K562 (cell line): Measurements from ENCODE around the gene TSC22D2. TPM values are rescaled to one million over a fixed set of nuclear protein-coding genes. Genes with fewer than 3 reads are reported as not detected.
A peak's percentile ranks its signal among the peaks of the same experiment; 100 is the strongest.

ENCODE experiments used
- ERF ChIP-seq: fragments of 450-650 bp; formaldehyde crosslinking; IDR thresholded peaks from 2 replicates; pipeline ENCODE4 v1.4.0; 2020; ENCODE audit warnings: mild to moderate bottlenecking, mixed read lengths
- ETV6 ChIP-seq, 3 experiments: fragments of 150-350 bp in 1 of 3; sonication (generic) in 1 of 3; formaldehyde crosslinking in 1 of 3; IDR thresholded peaks; 2 replicates each; pipeline versions ENCODE4 v1.6.1 to v1.8.0; 2014 to 2022; ENCODE audit warnings: borderline replicate concordance in 2 of 3, low read depth in 2 of 3, antibody characterized with exemption in 1 of 3, low read length in 1 of 3, mild to moderate bottlenecking in 1 of 3, missing genetic modification reagents in 1 of 3
- KAT7 ChIP-seq: sonication (generic); formaldehyde crosslinking; IDR thresholded peaks from 2 replicates; pipeline ENCODE4 v1.8.0; 2022; ENCODE audit warnings: missing genetic modification reagents, mild to moderate bottlenecking, borderline replicate concordance
- NCOA6 ChIP-seq: fragments of 450-650 bp; IDR thresholded peaks from 2 replicates; pipeline ENCODE4 v1.6.1; 2017; ENCODE audit warnings: mild to moderate bottlenecking
- NEUROD1 ChIP-seq: fragments of 150-350 bp; IDR thresholded peaks from 2 replicates; pipeline ENCODE4 v1.6.1; 2014; ENCODE audit warnings: borderline replicate concordance, low read length, low read depth; ENCODE audit not compliant: partially characterized antibody
- NFATC3 ChIP-seq: fragments of 450-650 bp; IDR thresholded peaks from 2 replicates; pipeline ENCODE4 v1.6.1; 2017; ENCODE audit warnings: mild to moderate bottlenecking
- POLR2A ChIP-seq: fragments of 450-650 bp; conservative IDR thresholded peaks from 2 replicates; pipeline ENCODE4 v1.6.1; 2016
- POLR2G ChIP-seq: fragments of 200-400 bp; formaldehyde crosslinking; IDR thresholded peaks from 2 replicates; pipeline ENCODE4 v1.6.1; 2017; ENCODE audit warnings: low read depth, mild to moderate bottlenecking, antibody characterized with exemption, low read length, moderate library complexity
- RCOR1 ChIP-seq, 2 experiments: IDR thresholded peaks; 2 replicates each; pipeline ENCODE4 v1.6.1; 2012; ENCODE audit warnings: low read depth in 2 of 2, low read length in 2 of 2, borderline replicate concordance in 1 of 2, improper control_type of control experiment in 1 of 2
- RNF2 ChIP-seq: sonication (generic); IDR thresholded peaks from 2 replicates; pipeline ENCODE4 v1.6.1; 2016
- SMARCA5 ChIP-seq: fragments of 450-650 bp; IDR thresholded peaks from 2 replicates; pipeline ENCODE4 v1.6.1; 2016
- ZNF79 ChIP-seq: fragments of 250-450 bp; sonication (Bioruptor Pico); IDR thresholded peaks from 2 replicates; pipeline ENCODE4 v1.4.0; 2020; ENCODE audit warnings: low read depth, mild to moderate bottlenecking, moderate library complexity
- ZSCAN29 ChIP-seq: fragments of 450-650 bp; IDR thresholded peaks from 2 replicates; pipeline ENCODE4 v1.6.1; 2017
- polyA plus RNA-seq, 8 experiments: library from polyadenylated mRNA; depleted of rRNA in 4 of 8; stranded (reverse) in 5 of 8; unstranded in 3 of 8; fragments of >200 nt; fragmentation: Nextera tagmentation in 2 of 8; fragmentation: Illumina TruSeq in 1 of 8; extraction: Ambion mirVana in 2 of 8; extraction: Trizol in 1 of 8; gene quantifications; 2 replicates each; pipeline versions ENCODE4 v1.2.1 to v1.2.3, GENCODE V29; 2011 to 2014; ENCODE audit warnings: inconsistent platforms in 1 of 8, missing spikeins in 1 of 8
- total RNA-seq, 7 experiments: library from RNA; depleted of rRNA in 6 of 7; stranded (reverse); fragments of >200 nt in 6 of 7; fragmentation: Illumina TruSeq in 2 of 7; extraction: Trizol in 2 of 7; gene quantifications; 2 replicates each; pipeline versions ENCODE4 v1.2.1 to v1.2.3, GENCODE V29; 2011 to 2021; ENCODE audit warnings: low replicate concordance in 1 of 7
- TF ChIP-seq, protein P1 (sequence below), 2 experiments: IDR thresholded peaks; 2 replicates each; pipeline ENCODE4 v1.6.1; 2012; ENCODE audit warnings: improper control_type of control experiment in 2 of 2, low read depth in 2 of 2, low read length in 2 of 2, borderline replicate concordance in 1 of 2
- TF ChIP-seq, protein P2 (sequence below): sonication (generic); formaldehyde crosslinking; IDR thresholded peaks from 2 replicates; pipeline ENCODE4 v1.8.1; 2023; ENCODE audit warnings: mild to moderate bottlenecking, missing genetic modification reagents, moderate library complexity
- TF ChIP-seq, protein P3 (sequence below), 2 experiments: fragments of 450-650 bp; IDR thresholded peaks; 2 replicates each; pipeline ENCODE4 v1.6.1; 2016
- TF ChIP-seq, protein P4 (sequence below): fragments of 450-650 bp; IDR thresholded peaks from 2 replicates; pipeline ENCODE4 v1.6.1; 2016
- TF ChIP-seq, protein P5 (sequence below), 2 experiments: fragments of 450-650 bp; conservative IDR thresholded peaks; 2 replicates each; pipeline ENCODE4 v1.6.1; 2017; ENCODE audit warnings: mild to moderate bottlenecking in 2 of 2, moderate library complexity in 2 of 2

Gene TSC22D2
- total and polyA plus RNA-seq, 9 of the 15 experiments (the other 6 are each of a cell fraction or from before 2014, with no cell fraction given) = 5.5 to 44.0 (median 19.3) TPM

DNA sequence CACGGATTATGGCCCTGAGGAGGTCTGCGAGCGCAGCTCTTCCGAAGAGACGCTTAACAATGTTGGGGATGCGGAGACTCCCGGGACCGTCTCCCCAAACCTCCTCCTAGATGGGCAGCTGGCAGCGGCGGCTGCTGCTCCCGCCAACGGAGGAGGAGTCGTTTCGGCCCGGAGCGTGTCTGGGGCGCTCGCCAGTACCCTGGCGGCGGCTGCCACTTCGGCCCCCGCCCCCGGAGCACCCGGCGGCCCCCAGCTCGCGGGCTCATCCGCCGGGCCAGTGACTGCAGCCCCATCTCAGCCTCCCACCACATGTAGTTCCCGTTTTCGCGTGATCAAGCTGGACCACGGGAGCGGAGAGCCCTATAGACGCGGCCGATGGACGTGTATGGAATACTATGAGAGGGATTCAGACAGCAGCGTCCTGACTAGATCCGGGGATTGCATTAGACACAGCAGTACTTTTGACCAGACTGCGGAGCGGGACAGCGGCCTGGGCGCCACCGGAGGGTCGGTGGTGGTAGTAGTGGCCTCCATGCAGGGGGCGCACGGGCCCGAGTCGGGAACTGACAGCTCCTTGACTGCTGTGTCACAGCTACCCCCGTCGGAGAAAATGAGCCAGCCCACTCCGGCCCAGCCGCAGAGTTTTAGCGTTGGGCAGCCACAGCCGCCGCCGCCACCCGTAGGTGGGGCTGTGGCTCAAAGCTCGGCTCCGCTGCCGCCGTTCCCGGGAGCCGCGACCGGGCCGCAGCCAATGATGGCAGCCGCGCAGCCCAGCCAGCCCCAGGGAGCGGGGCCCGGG lies 1.6 kb downstream of the TSC22D2 start (continued):
- TF ChIP-seq ETV6 (IDR thresholded peaks at IDR 0.05; ENCODE audit: borderline replicate concordance in 1 of 2, low read depth in 2 of 2, low read length in 1 of 2) = peak in 1 of 2 experiments; percentile 44; a peak in 1 of 4 replicates
- no peak for TF ChIP-seq ETV6 (CRISPR knock-in tag; IDR thresholded peaks at IDR 0.05; ENCODE audit: borderline replicate concordance)
- TF ChIP-seq, protein P1, sequence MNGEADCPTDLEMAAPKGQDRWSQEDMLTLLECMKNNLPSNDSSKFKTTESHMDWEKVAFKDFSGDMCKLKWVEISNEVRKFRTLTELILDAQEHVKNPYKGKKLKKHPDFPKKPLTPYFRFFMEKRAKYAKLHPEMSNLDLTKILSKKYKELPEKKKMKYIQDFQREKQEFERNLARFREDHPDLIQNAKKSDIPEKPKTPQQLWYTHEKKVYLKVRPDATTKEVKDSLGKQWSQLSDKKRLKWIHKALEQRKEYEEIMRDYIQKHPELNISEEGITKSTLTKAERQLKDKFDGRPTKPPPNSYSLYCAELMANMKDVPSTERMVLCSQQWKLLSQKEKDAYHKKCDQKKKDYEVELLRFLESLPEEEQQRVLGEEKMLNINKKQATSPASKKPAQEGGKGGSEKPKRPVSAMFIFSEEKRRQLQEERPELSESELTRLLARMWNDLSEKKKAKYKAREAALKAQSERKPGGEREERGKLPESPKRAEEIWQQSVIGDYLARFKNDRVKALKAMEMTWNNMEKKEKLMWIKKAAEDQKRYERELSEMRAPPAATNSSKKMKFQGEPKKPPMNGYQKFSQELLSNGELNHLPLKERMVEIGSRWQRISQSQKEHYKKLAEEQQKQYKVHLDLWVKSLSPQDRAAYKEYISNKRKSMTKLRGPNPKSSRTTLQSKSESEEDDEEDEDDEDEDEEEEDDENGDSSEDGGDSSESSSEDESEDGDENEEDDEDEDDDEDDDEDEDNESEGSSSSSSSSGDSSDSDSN (IDR thresholded peaks at IDR 0.05; ENCODE audit: borderline replicate concordance in 1 of 2, low read depth in 2 of 2, low read length in 2 of 2) = peak; percentile 86 to 95; a peak in 3 of 4 replicates
- 0 out of 2 replicates have a peak, but pooled peaks have one; percentile 5 for TF ChIP-seq RNF2
- TF ChIP-seq ZSCAN29 = peak; percentile 98
- TF ChIP-seq RCOR1 (IDR thresholded peaks at IDR 0.05; ENCODE audit: borderline replicate concordance in 1 of 2, low read depth in 2 of 2, low read length in 2 of 2) = peak in 1 of 2 experiments; percentile 34; a peak in 1 of 4 replicates
- peak; percentile 24 for TF ChIP-seq NEUROD1
- TF ChIP-seq, protein P2, sequence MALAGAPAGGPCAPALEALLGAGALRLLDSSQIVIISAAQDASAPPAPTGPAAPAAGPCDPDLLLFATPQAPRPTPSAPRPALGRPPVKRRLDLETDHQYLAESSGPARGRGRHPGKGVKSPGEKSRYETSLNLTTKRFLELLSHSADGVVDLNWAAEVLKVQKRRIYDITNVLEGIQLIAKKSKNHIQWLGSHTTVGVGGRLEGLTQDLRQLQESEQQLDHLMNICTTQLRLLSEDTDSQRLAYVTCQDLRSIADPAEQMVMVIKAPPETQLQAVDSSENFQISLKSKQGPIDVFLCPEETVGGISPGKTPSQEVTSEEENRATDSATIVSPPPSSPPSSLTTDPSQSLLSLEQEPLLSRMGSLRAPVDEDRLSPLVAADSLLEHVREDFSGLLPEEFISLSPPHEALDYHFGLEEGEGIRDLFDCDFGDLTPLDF (CRISPR knock-in tag) = peak; percentile 52; the same call in 1 of the 2 replicates
- TF ChIP-seq, protein P3, sequence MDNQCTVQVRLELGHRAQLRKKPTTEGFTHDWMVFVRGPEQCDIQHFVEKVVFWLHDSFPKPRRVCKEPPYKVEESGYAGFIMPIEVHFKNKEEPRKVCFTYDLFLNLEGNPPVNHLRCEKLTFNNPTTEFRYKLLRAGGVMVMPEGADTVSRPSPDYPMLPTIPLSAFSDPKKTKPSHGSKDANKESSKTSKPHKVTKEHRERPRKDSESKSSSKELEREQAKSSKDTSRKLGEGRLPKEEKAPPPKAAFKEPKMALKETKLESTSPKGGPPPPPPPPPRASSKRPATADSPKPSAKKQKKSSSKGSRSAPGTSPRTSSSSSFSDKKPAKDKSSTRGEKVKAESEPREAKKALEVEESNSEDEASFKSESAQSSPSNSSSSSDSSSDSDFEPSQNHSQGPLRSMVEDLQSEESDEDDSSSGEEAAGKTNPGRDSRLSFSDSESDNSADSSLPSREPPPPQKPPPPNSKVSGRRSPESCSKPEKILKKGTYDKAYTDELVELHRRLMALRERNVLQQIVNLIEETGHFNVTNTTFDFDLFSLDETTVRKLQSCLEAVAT (IDR thresholded peaks at IDR 0.05) = peak; percentile 44 to 62; a peak in 2 of 4 replicates
- peak; percentile 16; the same call in 1 of the 2 replicates for TF ChIP-seq ERF
- TF ChIP-seq, protein P4, sequence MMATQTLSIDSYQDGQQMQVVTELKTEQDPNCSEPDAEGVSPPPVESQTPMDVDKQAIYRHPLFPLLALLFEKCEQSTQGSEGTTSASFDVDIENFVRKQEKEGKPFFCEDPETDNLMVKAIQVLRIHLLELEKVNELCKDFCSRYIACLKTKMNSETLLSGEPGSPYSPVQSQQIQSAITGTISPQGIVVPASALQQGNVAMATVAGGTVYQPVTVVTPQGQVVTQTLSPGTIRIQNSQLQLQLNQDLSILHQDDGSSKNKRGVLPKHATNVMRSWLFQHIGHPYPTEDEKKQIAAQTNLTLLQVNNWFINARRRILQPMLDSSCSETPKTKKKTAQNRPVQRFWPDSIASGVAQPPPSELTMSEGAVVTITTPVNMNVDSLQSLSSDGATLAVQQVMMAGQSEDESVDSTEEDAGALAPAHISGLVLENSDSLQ = peak; percentile 78
- no peak for TF ChIP-seq ZNF79 (CRISPR knock-in tag)
- 0 out of 2 replicates have a peak, but pooled peaks have one; percentile 15 for TF ChIP-seq POLR2A
- peak; percentile 91 for TF ChIP-seq POLR2G
- no peak for TF ChIP-seq NFATC3
- 0 out of 2 replicates have a peak, but pooled peaks have one; percentile 74 for TF ChIP-seq KAT7
- peak; percentile 30; the same call in 1 of the 2 replicates for TF ChIP-seq SMARCA5
- TF ChIP-seq NCOA6 = peak; percentile 15; the same call in 1 of the 2 replicates
- TF ChIP-seq, protein P5, sequence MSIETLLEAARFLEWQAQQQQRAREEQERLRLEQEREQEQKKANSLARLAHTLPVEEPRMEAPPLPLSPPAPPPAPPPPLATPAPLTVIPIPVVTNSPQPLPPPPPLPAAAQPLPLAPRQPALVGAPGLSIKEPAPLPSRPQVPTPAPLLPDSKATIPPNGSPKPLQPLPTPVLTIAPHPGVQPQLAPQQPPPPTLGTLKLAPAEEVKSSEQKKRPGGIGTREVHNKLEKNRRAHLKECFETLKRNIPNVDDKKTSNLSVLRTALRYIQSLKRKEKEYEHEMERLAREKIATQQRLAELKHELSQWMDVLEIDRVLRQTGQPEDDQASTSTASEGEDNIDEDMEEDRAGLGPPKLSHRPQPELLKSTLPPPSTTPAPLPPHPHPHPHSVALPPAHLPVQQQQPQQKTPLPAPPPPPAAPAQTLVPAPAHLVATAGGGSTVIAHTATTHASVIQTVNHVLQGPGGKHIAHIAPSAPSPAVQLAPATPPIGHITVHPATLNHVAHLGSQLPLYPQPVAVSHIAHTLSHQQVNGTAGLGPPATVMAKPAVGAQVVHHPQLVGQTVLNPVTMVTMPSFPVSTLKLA (conservative IDR thresholded peaks at IDR 0.05) = peak; percentile 56 to 76
